BLaER1 treated with 17β-estradiol and CSF1 and Interleukin-3, amounts not matched to agents 10 nM and 100 nM (cell line): ENCODE results near the gene AAGAB.
"Not testable (repeated sequence)": the region's sequence is repeated elsewhere in the genome, so short reads cannot be mapped to it uniquely, and the experiment has no call there.

ENCODE experiments used
- H3K27ac ChIP-seq, 11 experiments: shearing (Covaris generic); formaldehyde crosslinking; 2 replicates each; pipeline ENCODE4 v1.8.1; 2022
- H3K27me3 ChIP-seq, 11 experiments: shearing (Covaris generic); formaldehyde crosslinking; 2 replicates each; pipeline ENCODE4 v1.8.1; 2022
- H3K36me3 ChIP-seq, 11 experiments: shearing (Covaris generic); formaldehyde crosslinking; 2 replicates each; pipeline ENCODE4 v1.8.1; 2022
- H3K4me1 ChIP-seq, 10 experiments: shearing (Covaris generic); formaldehyde crosslinking; 2 replicates each; pipeline ENCODE4 v1.8.1; 2022
- H3K4me2 ChIP-seq, 11 experiments: shearing (Covaris generic); formaldehyde crosslinking; 2 replicates each; pipeline ENCODE4 v1.8.1; 2022
- H3K4me3 ChIP-seq, 10 experiments: shearing (Covaris generic); formaldehyde crosslinking; 2 replicates each; pipeline ENCODE4 v1.8.1; 2022
- H3K9ac ChIP-seq, 11 experiments: shearing (Covaris generic); formaldehyde crosslinking; 2 replicates each; pipeline ENCODE4 v1.8.1; 2022
- H3K9me3 ChIP-seq, 11 experiments: shearing (Covaris generic); formaldehyde crosslinking; replicated peaks in 1 of 11; 2 replicates each; pipeline ENCODE4 v1.8.1; 2022
- H4K20me1 ChIP-seq, 11 experiments: shearing (Covaris generic); formaldehyde crosslinking; 2 replicates each; pipeline ENCODE4 v1.8.1; 2022
- Cebpa-rat ChIP-seq, 11 experiments: shearing (Covaris generic); IDR thresholded peaks; 2 replicates each; pipeline ENCODE4 v1.8.1; 2022

The AAGAB gene

GRCh38 chr15:67256051-67256450 is 1.6 kb upstream of the AAGAB start:
- H4K20me1 ChIP-seq: peaks cover 0 to 22% (median 0%) of the 10 kb centered on the region in 11 experiments; a peak in 4 of 22 replicates
- no peaks in the 10 kb centered on the region for H3K9me3 ChIP-seq
- H3K4me1 ChIP-seq: peaks cover 15 to 27% (median 20%) of the 10 kb centered on the region in 10 experiments
- no peak for TF ChIP-seq Cebpa-rat (IDR thresholded peaks at IDR 0.05)
- H3K9ac ChIP-seq: no peak overlapping the region
- no peaks in the 10 kb centered on the region for H3K36me3 ChIP-seq
- H3K4me2 ChIP-seq: peak overlapping the region in 1 of 11 experiments; percentile 91; a peak in 1 of 22 replicates
- H3K4me3 ChIP-seq: no peak overlapping the region
- H3K27ac ChIP-seq: no peak overlapping the region
- no peaks in the 10 kb centered on the region for H3K27me3 ChIP-seq

DNA sequence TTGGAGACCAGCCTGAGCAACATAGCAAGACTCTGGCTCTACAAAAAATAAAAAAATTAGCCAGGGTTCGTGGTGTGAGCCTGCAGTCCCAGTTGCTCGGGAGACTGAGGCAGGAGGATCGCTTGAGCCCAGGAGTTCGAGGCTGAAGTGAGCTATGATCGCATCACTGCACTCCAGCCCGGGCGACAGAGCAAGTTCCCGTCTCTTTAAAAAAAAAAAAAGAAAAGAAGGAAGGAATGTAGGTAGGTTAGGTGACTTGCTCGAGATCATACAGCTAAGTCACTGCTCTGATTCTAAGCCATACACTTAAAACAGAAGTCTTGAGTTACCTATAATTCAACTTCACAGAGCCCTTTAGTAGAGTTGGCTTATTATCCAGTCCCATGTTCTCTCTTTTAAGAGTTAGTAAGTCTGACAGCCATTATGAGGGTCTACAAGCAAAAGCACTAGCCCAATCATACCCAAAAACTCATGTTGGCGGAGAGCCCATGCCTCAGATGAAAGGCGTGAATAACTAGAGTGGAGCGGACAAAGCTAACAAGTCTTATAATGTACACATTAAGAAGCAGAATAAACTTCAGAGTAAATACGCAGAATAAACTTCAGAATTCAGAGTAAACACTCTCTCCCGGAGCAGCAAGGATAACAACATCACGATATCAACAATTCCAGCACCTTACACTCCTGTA is 768 bp downstream of the AAGAB start:
- no peak for TF ChIP-seq Cebpa-rat (IDR thresholded peaks at IDR 0.05)
- Histone ChIP-seq H3K4me2 (peak overlapping the region; percentile 80 to 96 (median 88)), H3K36me3 (0 out of 22 replicates have a peak, but pooled peaks cover 0 to 4% (median 0%) of the 10 kb centered on the region in 11 experiments), H3K27ac (peak overlapping the region; percentile 74 to 91 (median 83)), H3K27me3 (no peaks in the 10 kb centered on the region), H3K4me3 (peak overlapping the region; percentile 71 to 93 (median 84)), H3K9me3 (no peaks in the 10 kb centered on the region), H3K4me1 (peaks cover 15 to 32% (median 20%) of the 10 kb centered on the region in 10 experiments), H3K9ac (peak overlapping the region; percentile 80 to 95 (median 89)), H4K20me1 (peaks cover 0 to 31% (median 0%) of the 10 kb centered on the region in 11 experiments; a peak in 5 of 22 replicates)

DNA sequence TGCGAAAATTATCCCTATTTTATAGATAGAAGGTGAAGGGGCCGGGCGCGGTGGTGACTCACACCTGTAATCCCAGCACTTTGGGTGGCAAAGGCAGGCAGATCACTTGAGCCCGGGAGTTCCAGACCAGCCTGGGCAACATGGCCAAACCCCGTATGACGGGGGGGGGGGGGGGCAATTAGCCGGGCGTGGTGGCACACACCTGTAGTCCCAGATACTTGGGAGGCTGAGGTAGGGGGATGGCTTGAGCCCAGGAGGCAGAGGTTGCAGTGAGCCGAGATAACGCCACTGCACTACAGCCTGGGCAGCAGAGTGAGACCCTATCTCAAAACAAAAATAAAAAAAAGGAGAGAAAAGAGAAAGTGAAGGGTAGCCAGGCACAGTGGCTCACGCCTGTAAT is 1.4 kb downstream of the AAGAB start:
- Histone ChIP-seq H3K9ac (peak overlapping the region; percentile 80 to 95 (median 89); a peak in 16 of 22 replicates), H4K20me1 (peaks cover 0 to 31% (median 0%) of the 10 kb centered on the region in 11 experiments; a peak in 6 of 22 replicates), H3K4me3 (peak overlapping the region; percentile 71 to 93 (median 84); a peak in 18 of 20 replicates), H3K4me2 (peak overlapping the region; percentile 80 to 96 (median 88)), H3K4me1 (peaks cover 15 to 32% (median 20%) of the 10 kb centered on the region in 10 experiments), H3K27ac (peak overlapping the region in 3 of 11 experiments; percentile 82 to 90 (median 83); a peak in 2 of 22 replicates), H3K9me3 (peaks cover 0 to 3% (median 0%) of the 10 kb centered on the region in 11 experiments; a peak in 3 of 22 replicates), H3K27me3 (no peaks in the 10 kb centered on the region), H3K36me3 (peaks cover 0 to 4% (median 0%) of the 10 kb centered on the region in 11 experiments; a peak in 1 of 22 replicates)
- no peak for TF ChIP-seq Cebpa-rat (IDR thresholded peaks at IDR 0.05)

DNA sequence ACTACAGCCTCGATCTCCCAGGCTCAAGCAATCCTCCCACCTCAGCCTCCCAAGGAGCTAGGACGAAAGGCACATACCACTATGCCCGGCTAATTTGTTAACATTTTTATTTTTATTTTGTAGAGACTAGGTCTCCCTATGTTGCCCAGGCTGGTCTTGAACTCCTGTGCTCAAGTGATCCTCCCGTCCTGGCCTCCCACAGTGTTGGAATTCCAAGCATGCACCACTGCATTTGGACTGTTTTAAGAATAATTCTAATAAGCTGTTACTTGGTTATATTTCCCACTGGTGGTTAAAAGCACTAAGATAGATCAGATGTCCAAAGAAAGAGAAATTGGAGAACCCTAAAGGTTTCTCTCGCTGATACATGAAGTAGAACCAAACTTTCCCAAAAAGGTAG is 3.1 kb downstream of the AAGAB start:
- H3K4me1 ChIP-seq: peaks cover 15 to 32% (median 20%) of the 10 kb centered on the region in 10 experiments
- peaks cover 9 to 17% (median 12%) of the 10 kb centered on the region in 11 experiments for H3K36me3 ChIP-seq
- H3K4me2 ChIP-seq: no peak overlapping the region
- H3K4me3 ChIP-seq: no peak overlapping the region
- peaks cover 0 to 31% (median 0%) of the 10 kb centered on the region in 11 experiments; a peak in 6 of 22 replicates for H4K20me1 ChIP-seq
- H3K9ac ChIP-seq: no peak overlapping the region
- peaks cover 11 to 21% (median 14%) of the 10 kb centered on the region in 11 experiments for H3K9me3 ChIP-seq
- TF ChIP-seq Cebpa-rat (IDR thresholded peaks at IDR 0.05): no peak
- H3K27ac ChIP-seq: no peak overlapping the region
- no peaks in the 10 kb centered on the region for H3K27me3 ChIP-seq

- TF ChIP-seq Cebpa-rat (IDR thresholded peaks at IDR 0.05): no peak
- Histone ChIP-seq H3K27me3 (no peaks in the 10 kb centered on the region), H3K4me3 (no peak overlapping the region), H3K27ac (no peak overlapping the region), H3K4me1 (peaks cover 14 to 28% (median 18%) of the 10 kb centered on the region in 10 experiments), H3K36me3 (peaks cover 18 to 31% (median 21%) of the 10 kb centered on the region in 11 experiments), H3K9me3 (peaks cover 16 to 33% (median 20%) of the 10 kb centered on the region in 11 experiments), H3K4me2 (peak overlapping the region in 1 of 11 experiments; percentile 1; a peak in 1 of 22 replicates), H3K9ac (no peak overlapping the region; a peak in 1 of 22 replicates), H4K20me1 (peaks cover 0 to 31% (median 0%) of the 10 kb centered on the region in 11 experiments; a peak in 6 of 22 replicates)
Observed at GRCh38 chr15:67249830-67250229, 4.6 kb downstream of the AAGAB start.

DNA sequence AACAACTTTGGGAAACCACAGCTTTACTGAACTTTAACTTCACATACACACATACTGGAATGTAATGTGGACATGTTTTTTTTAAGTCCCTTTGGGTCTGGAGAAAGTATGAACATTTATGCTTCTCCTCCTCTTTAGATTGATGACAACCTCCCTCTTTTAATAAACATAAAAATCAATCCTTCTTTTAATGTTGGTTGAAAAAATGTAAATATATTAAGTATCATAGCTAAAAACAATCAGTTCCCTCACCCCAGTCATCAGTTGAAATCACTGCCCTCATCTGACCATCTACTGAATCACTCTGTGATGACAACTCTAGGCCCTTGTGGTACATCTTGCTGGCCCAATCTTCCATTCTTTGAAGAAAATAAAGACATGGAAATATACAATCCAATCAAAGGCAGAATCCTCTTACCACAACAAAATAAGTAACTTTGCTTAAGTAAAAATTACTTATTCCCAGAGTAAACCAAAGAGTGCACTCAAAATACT is 6.4 kb downstream of the AAGAB start:
- Histone ChIP-seq H3K36me3 (peaks cover 18 to 36% (median 22%) of the 10 kb centered on the region in 11 experiments), H3K4me1 (peaks cover 10 to 26% (median 14%) of the 10 kb centered on the region in 10 experiments), H3K4me3 (no peak overlapping the region), H3K9me3 (peaks cover 17 to 37% (median 20%) of the 10 kb centered on the region in 11 experiments), H3K27me3 (no peaks in the 10 kb centered on the region), H3K27ac (no peak overlapping the region), H3K9ac (no peak overlapping the region), H4K20me1 (peaks cover 0 to 23% (median 5%) of the 10 kb centered on the region in 11 experiments; a peak in 7 of 22 replicates), H3K4me2 (no peak overlapping the region)
- TF ChIP-seq Cebpa-rat (IDR thresholded peaks at IDR 0.05): no peak

GRCh38 chr15:67246606-67247005 is 7.9 kb downstream of the AAGAB start:
- not testable (repeated sequence) for H3K4me3 ChIP-seq, H3K27ac ChIP-seq, H3K27me3 ChIP-seq, H3K9ac ChIP-seq, H3K4me2 ChIP-seq
- Histone ChIP-seq H3K4me1 (peaks cover 17 to 28% (median 19%) of the 10 kb centered on the region in 10 experiments), H4K20me1 (peaks cover 0 to 18% (median 6%) of the 10 kb centered on the region in 11 experiments; a peak in 9 of 22 replicates), H3K36me3 (peaks cover 18 to 36% (median 22%) of the 10 kb centered on the region in 11 experiments), H3K9me3 (peaks cover 17 to 37% (median 20%) of the 10 kb centered on the region in 11 experiments)

GRCh38 chr15:67244971-67245478 is 9.4 kb downstream of the AAGAB start:
- no peak overlapping the region for H3K4me2 ChIP-seq
- no peak overlapping the region for H3K4me3 ChIP-seq
- peaks cover 18 to 36% (median 22%) of the 10 kb centered on the region in 11 experiments for H3K36me3 ChIP-seq
- TF ChIP-seq Cebpa-rat (IDR thresholded peaks at IDR 0.05): no peak
- H3K9me3 ChIP-seq: peaks cover 17 to 37% (median 20%) of the 10 kb centered on the region in 11 experiments
- no peak overlapping the region for H3K27ac ChIP-seq
- H3K9ac ChIP-seq: no peak overlapping the region
- peaks cover 32 to 41% (median 35%) of the 10 kb centered on the region in 10 experiments for H3K4me1 ChIP-seq
- peaks cover 0 to 24% (median 7%) of the 10 kb centered on the region in 11 experiments; a peak in 9 of 22 replicates for H4K20me1 ChIP-seq
- no peaks in the 10 kb centered on the region for H3K27me3 ChIP-seq
